Neural cell (in vitro differentiated cells): ENCODE data around the gene PLXDC2. TPM values are rescaled to one million over a fixed set of nuclear protein-coding genes. Genes with fewer than 3 reads are reported as not detected.

ENCODE experiments used
- H2AFZ ChIP-seq: fragments of 200-600, 300-800 bp; sonication (generic), shearing (Covaris generic); 2 replicates; pipeline ENCODE4 v1.6.0; 2014; ENCODE audit warnings: low read depth, mild to moderate bottlenecking, antibody characterized with exemption, low read length, moderate library complexity
- H3F3A ChIP-seq: fragments of 200-600 bp; shearing (Covaris generic); 2 replicates; pipeline ENCODE4 v1.6.1; 2016; ENCODE audit warnings: mild to moderate bottlenecking, moderate library complexity, mixed read lengths, antibody characterized with exemption, low read length; ENCODE audit not compliant: insufficient read depth, poor library complexity, severe bottlenecking
- H3K27ac ChIP-seq: fragments of 200-600, 300-800 bp; sonication (generic), shearing (Covaris generic); 2 replicates; pipeline ENCODE4 v1.5.1; 2014; ENCODE audit warnings: mild to moderate bottlenecking, low read length, moderate library complexity
- H3K27me3 ChIP-seq: fragments of 300-800, 200-600 bp; sonication (generic), shearing (Covaris generic); 2 replicates; pipeline ENCODE4 v1.6.0; 2014; ENCODE audit warnings: mild to moderate bottlenecking, low read depth, low read length, moderate library complexity; ENCODE audit not compliant: insufficient read depth
- H3K36me3 ChIP-seq: fragments of 300-800, 200-600 bp; sonication (generic), shearing (Covaris generic); 2 replicates; pipeline ENCODE4 v1.5.1; 2014; ENCODE audit warnings: mild to moderate bottlenecking, antibody characterized with exemption, low read length, moderate library complexity; ENCODE audit not compliant: insufficient read depth
- H3K4me2 ChIP-seq: fragments of 300-800, 200-600 bp; sonication (generic), shearing (Covaris generic); 2 replicates; pipeline ENCODE4 v1.6.0; 2014; ENCODE audit warnings: mild to moderate bottlenecking, low read length
- H3K4me3 ChIP-seq: fragments of 300-800, 200-600 bp; sonication (generic), shearing (Covaris generic); 2 replicates; pipeline ENCODE4 v1.5.1; 2014; ENCODE audit warnings: mild to moderate bottlenecking, low read length, moderate library complexity
- H3K79me2 ChIP-seq: fragments of 200-600 bp; shearing (Covaris generic); replicated peaks from 2 replicates; pipeline ENCODE4 v1.6.0; 2014; ENCODE audit warnings: mild to moderate bottlenecking, low read length, moderate library complexity; ENCODE audit not compliant: insufficient read depth
- H3K9ac ChIP-seq: fragments of 300-800, 200-600 bp; sonication (generic), shearing (Covaris generic); 2 replicates; pipeline ENCODE4 v1.6.1; 2016; ENCODE audit warnings: mild to moderate bottlenecking, low read length, mixed read lengths
- H3K9me2 ChIP-seq: fragments of 200-600 bp; shearing (Covaris generic); 2 replicates; pipeline ENCODE4 v1.6.1; 2016; ENCODE audit warnings: mild to moderate bottlenecking, low read length, mixed read lengths; ENCODE audit not compliant: insufficient read depth
- H3K9me3 ChIP-seq: fragments of 200-600, 300-800 bp; sonication (generic), shearing (Covaris generic); 2 replicates; pipeline ENCODE4 v1.6.1; 2016; ENCODE audit warnings: mild to moderate bottlenecking, mixed run types, low read length, moderate library complexity, mixed read lengths
- H4K20me1 ChIP-seq: fragments of 200-600 bp; shearing (Covaris generic); 2 replicates; pipeline ENCODE4 v1.6.1; 2016; ENCODE audit warnings: mild to moderate bottlenecking, mixed run types; ENCODE audit not compliant: insufficient read depth
- EP300 ChIP-seq: fragments of 450-650 bp; conservative IDR thresholded peaks from 2 replicates; pipeline ENCODE4 v1.6.1; 2014; ENCODE audit warnings: antibody characterized with exemption, mild to moderate bottlenecking, moderate library complexity; ENCODE audit not compliant: poor library complexity, severe bottlenecking
- EZH2 ChIP-seq: fragments of 200-600, 300-800 bp; shearing (Covaris generic), sonication (generic); IDR thresholded peaks from 2 replicates; pipeline ENCODE4 v1.6.1; 2014; ENCODE audit warnings: antibody characterized with exemption, low read length, borderline replicate concordance, mild to moderate bottlenecking; ENCODE audit not compliant: insufficient read depth, poor library complexity, severe bottlenecking
- MXI1 ChIP-seq: fragments of 450-650 bp; conservative IDR thresholded peaks from 2 replicates; pipeline ENCODE4 v1.6.1; 2014; ENCODE audit warnings: antibody characterized with exemption, mild to moderate bottlenecking; ENCODE audit not compliant: poor library complexity, severe bottlenecking
- POLR2AphosphoS5 ChIP-seq: IDR thresholded peaks from 2 replicates; pipeline ENCODE4 v1.6.1; 2012
- RAD21 ChIP-seq: fragments of 450-650 bp; conservative IDR thresholded peaks from 2 replicates; pipeline ENCODE4 v1.6.1; 2014; ENCODE audit warnings: antibody characterized with exemption, mild to moderate bottlenecking, moderate library complexity
- REST ChIP-seq: IDR thresholded peaks from 2 replicates; pipeline ENCODE4 v1.6.1; 2012; ENCODE audit warnings: borderline replicate concordance
- SMC3 ChIP-seq: fragments of 450-650 bp; conservative IDR thresholded peaks from 2 replicates; pipeline ENCODE4 v1.6.1; 2014; ENCODE audit warnings: antibody characterized with exemption, mild to moderate bottlenecking, moderate library complexity; ENCODE audit not compliant: poor library complexity
- TAF1 ChIP-seq: IDR thresholded peaks from 2 replicates; pipeline ENCODE4 v1.6.1; 2012; ENCODE audit warnings: low read depth
- polyA plus RNA-seq: library from polyadenylated mRNA; depleted of rRNA; stranded (reverse); fragments of >200 nt; gene quantifications from 2 replicates; pipeline ENCODE4 v1.2.3, GENCODE V29; 2014
- TF ChIP-seq, protein P1 (sequence below): fragments of 450-650 bp; IDR thresholded peaks from 2 replicates; pipeline ENCODE4 v1.5.1; 2014; ENCODE audit warnings: antibody characterized with exemption, mild to moderate bottlenecking, moderate library complexity; ENCODE audit not compliant: poor library complexity, severe bottlenecking

PLXDC2 gene
- polyA plus RNA-seq, 1 donor from 2014 or later, result 2.3 TPM

DNA sequence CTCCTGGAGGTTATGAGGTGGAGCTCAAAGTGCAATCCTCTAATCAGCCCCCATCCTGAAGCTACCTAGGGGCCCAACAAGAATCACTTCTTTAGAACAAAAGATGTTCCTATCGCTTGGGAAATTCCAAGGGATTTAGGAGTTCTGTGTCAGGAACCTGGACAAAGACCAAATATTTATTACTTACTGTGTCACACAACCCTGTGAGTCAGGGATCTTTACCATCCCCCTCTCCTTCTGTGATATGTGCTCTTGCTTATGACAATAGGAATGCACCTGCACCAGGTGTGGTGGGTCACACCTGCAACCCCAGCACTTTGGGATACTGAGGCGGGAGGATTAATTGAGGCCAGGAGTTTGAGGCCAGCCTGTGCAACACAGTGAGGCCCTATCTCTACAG, 485.8 kb downstream of the PLXDC2 start:
- Histone ChIP-seq H3K9me2 (no peaks in the 10 kb centered on the region), H3F3A (no peaks in the 10 kb centered on the region), H3K9me3 (no peaks in the 10 kb centered on the region), H3K4me2 (no peak overlapping the region), H3K36me3 (no peaks in the 10 kb centered on the region), H3K9ac (no peak overlapping the region), H3K27ac (no peak overlapping the region), H3K27me3 (no peaks in the 10 kb centered on the region), H4K20me1 (no peaks in the 10 kb centered on the region), H2AFZ (no peak overlapping the region), H3K4me3 (no peak overlapping the region), H3K79me2 (no peaks in the 10 kb centered on the region)
- no peak for TF ChIP-seq TAF1
- no peak for TF ChIP-seq RAD21
- TF ChIP-seq EP300, result no peak
- TF ChIP-seq MXI1, result no peak
- TF ChIP-seq, protein P1, sequence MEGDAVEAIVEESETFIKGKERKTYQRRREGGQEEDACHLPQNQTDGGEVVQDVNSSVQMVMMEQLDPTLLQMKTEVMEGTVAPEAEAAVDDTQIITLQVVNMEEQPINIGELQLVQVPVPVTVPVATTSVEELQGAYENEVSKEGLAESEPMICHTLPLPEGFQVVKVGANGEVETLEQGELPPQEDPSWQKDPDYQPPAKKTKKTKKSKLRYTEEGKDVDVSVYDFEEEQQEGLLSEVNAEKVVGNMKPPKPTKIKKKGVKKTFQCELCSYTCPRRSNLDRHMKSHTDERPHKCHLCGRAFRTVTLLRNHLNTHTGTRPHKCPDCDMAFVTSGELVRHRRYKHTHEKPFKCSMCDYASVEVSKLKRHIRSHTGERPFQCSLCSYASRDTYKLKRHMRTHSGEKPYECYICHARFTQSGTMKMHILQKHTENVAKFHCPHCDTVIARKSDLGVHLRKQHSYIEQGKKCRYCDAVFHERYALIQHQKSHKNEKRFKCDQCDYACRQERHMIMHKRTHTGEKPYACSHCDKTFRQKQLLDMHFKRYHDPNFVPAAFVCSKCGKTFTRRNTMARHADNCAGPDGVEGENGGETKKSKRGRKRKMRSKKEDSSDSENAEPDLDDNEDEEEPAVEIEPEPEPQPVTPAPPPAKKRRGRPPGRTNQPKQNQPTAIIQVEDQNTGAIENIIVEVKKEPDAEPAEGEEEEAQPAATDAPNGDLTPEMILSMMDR, result no peak
- TF ChIP-seq REST, result no peak

DNA sequence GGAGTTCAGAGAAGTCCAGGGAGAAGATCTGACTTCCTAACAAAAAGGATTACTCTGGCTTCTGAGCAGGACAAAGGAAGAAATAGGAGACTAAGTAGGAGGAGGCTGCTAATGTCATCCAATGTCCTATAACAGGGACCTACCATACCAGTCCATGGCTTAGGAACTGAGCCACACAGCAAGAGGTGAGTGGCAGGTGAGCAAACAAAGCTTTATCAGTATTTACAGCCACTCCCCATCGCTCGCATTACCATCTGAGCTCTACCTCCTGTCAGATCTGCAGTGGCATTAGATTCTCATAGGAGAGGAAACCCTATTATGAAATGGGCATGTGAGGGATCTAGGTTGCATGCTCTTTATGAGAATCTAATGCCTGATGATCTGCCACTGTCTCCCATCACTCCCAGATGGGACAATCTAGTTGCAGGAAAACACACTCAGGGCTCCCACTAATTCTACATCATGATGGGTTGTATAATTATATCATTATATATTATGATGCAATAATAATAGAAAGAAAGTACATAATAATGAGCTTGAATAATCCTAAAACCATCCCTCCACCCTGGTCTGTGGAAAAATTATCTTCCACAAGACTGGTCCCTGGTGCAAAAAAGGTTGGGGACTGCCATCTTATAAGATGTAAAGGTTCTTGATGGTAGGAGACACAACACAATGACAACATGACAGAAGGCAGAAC, 487.4 kb downstream of the PLXDC2 start:
- no peaks in the 10 kb centered on the region for H3K36me3 ChIP-seq

More for the DNA sequence above, 487.4 kb downstream of the PLXDC2 start:
- TF ChIP-seq RAD21, result no peak
- TF ChIP-seq, protein P1, result no peak
- no peak for TF ChIP-seq EP300
- no peak for TF ChIP-seq EZH2
- no peak for TF ChIP-seq TAF1
- TF ChIP-seq POLR2AphosphoS5, result no peak
- no peak for TF ChIP-seq MXI1
- no peak for TF ChIP-seq REST
- no peak for TF ChIP-seq SMC3
- Histone ChIP-seq H3K27ac (no peak overlapping the region), H3K9me2 (no peaks in the 10 kb centered on the region), H3K27me3 (no peaks in the 10 kb centered on the region), H2AFZ (no peak overlapping the region), H3K4me2 (no peak overlapping the region), H4K20me1 (no peaks in the 10 kb centered on the region), H3F3A (no peaks in the 10 kb centered on the region), H3K4me3 (no peak overlapping the region), H3K9me3 (no peaks in the 10 kb centered on the region), H3K79me2 (no peaks in the 10 kb centered on the region), H3K9ac (no peak overlapping the region)
